H1 (cell line): ENCODE data around the gene AOPEP. TPM values are rescaled to one million over a fixed set of nuclear protein-coding genes. Genes with fewer than 3 reads are reported as not detected.
A peak's percentile ranks its signal among the peaks of the same experiment; 100 is the strongest.

Experiments used
- CTCF ChIA-PET: fragments of 300-600 bp; sonication (Branson Sonifier 250); formaldehyde crosslinking; loops from one replicate; lab custom pipeline; 2021; ENCODE audit not compliant: partially characterized antibody; lab: Charles Lee
- POLR2A ChIA-PET: fragments of 300-600 bp; sonication (Branson Sonifier 250); formaldehyde crosslinking; loops from one replicate; lab custom pipeline; 2021; ENCODE audit warnings: inconsistent platforms; ENCODE audit not compliant: partially characterized antibody; lab: Charles Lee
- DNase-seq, 2 experiments: peaks; one replicate each; pipeline versions ENCODE4 v3.0.0 to v3.0.0-alpha.2; 2010 to 2022; ENCODE audit warnings: low spot score in 2 of 2, low read depth in 1 of 2, mixed read lengths in 1 of 2
- FAIRE-seq: peaks from 2 replicates; lab custom pipeline; 2011; peaks lifted over from hg19 to GRCh38; lab: Jason Lieb, UNC
- H2AFZ ChIP-seq: 2 replicates; pipeline ENCODE4 v1.8.1; 2012; ENCODE audit warnings: low read length, inconsistent platforms
- H2AK5ac ChIP-seq: 2 replicates; pipeline ENCODE4 v1.6.1; 2013; ENCODE audit warnings: low read depth, low read length
- H2BK120ac ChIP-seq: replicated peaks from 2 replicates; pipeline ENCODE3; 2013; ENCODE audit warnings: low read depth, low read length, inconsistent platforms
- H2BK12ac ChIP-seq: 2 replicates; pipeline ENCODE4 v1.6.1; 2013; ENCODE audit warnings: low read depth, low read length
- H2BK15ac ChIP-seq: 2 replicates; pipeline ENCODE4 v1.6.1; 2013; ENCODE audit warnings: low read length
- H2BK20ac ChIP-seq: 2 replicates; pipeline ENCODE4 v1.6.1; 2013; ENCODE audit warnings: low read length
- H2BK5ac ChIP-seq: 2 replicates; pipeline ENCODE4 v1.6.1; 2013; ENCODE audit warnings: low read depth, low read length
- H3K14ac ChIP-seq: 2 replicates; pipeline ENCODE4 v1.6.1; 2013; ENCODE audit warnings: inconsistent platforms; ENCODE audit not compliant: insufficient read length
- H3K18ac ChIP-seq: 2 replicates; pipeline ENCODE4 v1.6.1; 2013; ENCODE audit warnings: low read length; ENCODE audit errors: extremely low read depth
- H3K23ac ChIP-seq: 2 replicates; pipeline ENCODE4 v1.6.1; 2013; ENCODE audit warnings: inconsistent platforms; ENCODE audit not compliant: insufficient read length
- H3K23me2 ChIP-seq: 2 replicates; pipeline ENCODE4 v1.6.1; 2013; ENCODE audit warnings: low read depth, low read length
- H3K27ac ChIP-seq: 2 replicates; pipeline ENCODE4 v1.6.1; 2011; ENCODE audit warnings: low read depth, low read length, inconsistent platforms
- H3K27me3 ChIP-seq, 4 experiments: replicated peaks in 1 of 4; 1 replicate in 1 of 4; 2 replicates in 3 of 4; pipeline versions ENCODE4 v1.6.1 to v1.8.1; 2011 to 2013; ENCODE audit warnings: low read length in 3 of 4, mild to moderate bottlenecking in 3 of 4, inconsistent platforms in 2 of 4, mixed read lengths in 2 of 4, moderate library complexity in 1 of 4; ENCODE audit not compliant: control insufficient read depth in 3 of 4, insufficient read depth in 3 of 4; ENCODE audit errors: extremely low read depth in 1 of 4
- H3K36me3 ChIP-seq, 4 experiments: 2 replicates each; pipeline versions ENCODE4 v1.6.1 to v1.8.1; 2011 to 2013; ENCODE audit warnings: mild to moderate bottlenecking in 4 of 4, low read length in 3 of 4, moderate library complexity in 2 of 4, control low read depth in 1 of 4, inconsistent platforms in 1 of 4; ENCODE audit not compliant: insufficient read depth in 4 of 4, control insufficient read depth in 2 of 4
- H3K4ac ChIP-seq: replicated peaks from 2 replicates; pipeline ENCODE3; 2013; ENCODE audit warnings: low read length, low read depth, mixed read lengths, inconsistent platforms; ENCODE audit not compliant: insufficient read length
- H3K4me1 ChIP-seq, 4 experiments: replicated peaks in 1 of 4; 1 replicate in 1 of 4; 2 replicates in 3 of 4; pipeline versions ENCODE4 v1.6.1 to v1.8.1; 2011 to 2013; ENCODE audit warnings: low read length in 3 of 4, inconsistent platforms in 2 of 4, mixed read lengths in 1 of 4; ENCODE audit not compliant: insufficient read depth in 4 of 4, control insufficient read depth in 3 of 4
- H3K4me2 ChIP-seq, 2 experiments: 2 replicates each; pipeline versions ENCODE4 v1.6.1 to v1.8.1; 2011 to 2013; ENCODE audit warnings: low read depth in 2 of 2, low read length in 2 of 2, control low read depth in 1 of 2, inconsistent platforms in 1 of 2, mild to moderate bottlenecking in 1 of 2; ENCODE audit not compliant: insufficient read depth in 1 of 2
- H3K4me3 ChIP-seq, 4 experiments: fragments of 200-600, 300-600 bp in 1 of 4; sonication (generic), shearing (Covaris generic), sonication (Bioruptor Twin) in 1 of 4; 2 replicates each; pipeline versions ENCODE4 v1.5.1 to v1.8.1; 2011 to 2016; ENCODE audit warnings: low read length in 4 of 4, low read depth in 3 of 4, control low read depth in 2 of 4, inconsistent platforms in 2 of 4, mild to moderate bottlenecking in 2 of 4, mixed read lengths in 1 of 4, moderate library complexity in 1 of 4; ENCODE audit not compliant: insufficient read depth in 2 of 4; ENCODE audit errors: extremely low read depth in 1 of 4
- H3K56ac ChIP-seq: replicated peaks from 2 replicates; pipeline ENCODE3; 2013; ENCODE audit warnings: low read depth, mild to moderate bottlenecking, mixed read lengths, low read length, inconsistent platforms; ENCODE audit not compliant: insufficient read length
- H3K79me1 ChIP-seq: 2 replicates; pipeline ENCODE4 v1.6.1; 2013; ENCODE audit warnings: low read depth, low read length, control low read depth
- H3K79me2 ChIP-seq, 2 experiments: 2 replicates each; pipeline versions ENCODE4 v1.6.1 to v1.8.1; 2012 to 2013; ENCODE audit warnings: low read length in 2 of 2, mild to moderate bottlenecking in 2 of 2, inconsistent platforms in 1 of 2; ENCODE audit not compliant: insufficient read depth in 2 of 2, control insufficient read depth in 1 of 2
- H3K9ac ChIP-seq, 4 experiments: replicated peaks in 1 of 4; 1 replicate in 1 of 4; 2 replicates in 3 of 4; pipeline versions ENCODE4 v1.6.1 to v1.8.1; 2011 to 2013; ENCODE audit warnings: low read depth in 3 of 4, low read length in 3 of 4, control low read depth in 2 of 4, mild to moderate bottlenecking in 2 of 4, moderate library complexity in 2 of 4, inconsistent platforms in 1 of 4; ENCODE audit errors: extremely low read depth in 1 of 4
- H3K9me3 ChIP-seq, 2 experiments: 2 replicates each; pipeline versions ENCODE4 v1.6.1 to v1.8.1; 2012 to 2013; ENCODE audit warnings: mild to moderate bottlenecking in 2 of 2, moderate library complexity in 2 of 2, control low read depth in 1 of 2, inconsistent platforms in 1 of 2, low read depth in 1 of 2, low read length in 1 of 2, mixed read lengths in 1 of 2; ENCODE audit not compliant: insufficient read depth in 2 of 2
- H4K20me1 ChIP-seq, 2 experiments: replicated peaks in 1 of 2; 2 replicates each; pipeline versions ENCODE3 to v1.8.1; 2011 to 2013; ENCODE audit warnings: inconsistent platforms in 2 of 2, low read length in 2 of 2, mild to moderate bottlenecking in 1 of 2; ENCODE audit not compliant: insufficient read depth in 2 of 2, control insufficient read depth in 1 of 2
- H4K5ac ChIP-seq: 2 replicates; pipeline ENCODE4 v1.6.1; 2013; ENCODE audit warnings: low read length, low read depth, mixed read lengths, inconsistent platforms; ENCODE audit not compliant: insufficient read length
- H4K8ac ChIP-seq: 2 replicates; pipeline ENCODE4 v1.8.0; 2013; ENCODE audit warnings: mild to moderate bottlenecking, moderate library complexity, low read length, inconsistent platforms; ENCODE audit not compliant: insufficient read depth; ENCODE audit errors: extremely low read depth
- H4K91ac ChIP-seq: replicated peaks from 2 replicates; pipeline ENCODE3; 2013; ENCODE audit warnings: low read length, mixed read lengths, inconsistent platforms; ENCODE audit not compliant: insufficient read length
- CEBPB ChIP-seq: IDR thresholded peaks from 2 replicates; pipeline ENCODE4 v1.6.1; 2012; ENCODE audit warnings: low read depth, low read length
- RAD21 ChIP-seq, 2 experiments: IDR thresholded peaks in 1 of 2; conservative IDR thresholded peaks in 1 of 2; 2 replicates each; pipeline ENCODE4 v1.6.1; 2011; ENCODE audit warnings: low read depth in 2 of 2, low read length in 2 of 2, improper control_type of control experiment in 1 of 2, inconsistent platforms in 1 of 2, mild to moderate bottlenecking in 1 of 2, moderate library complexity in 1 of 2
- RNF2 ChIP-seq: fragments of 200-900, 300-1000 bp; sonication (generic); IDR thresholded peaks from 2 replicates; pipeline ENCODE4 v1.7.1; 2016; ENCODE audit warnings: borderline replicate concordance, low read depth, mild to moderate bottlenecking, antibody characterized with exemption, low read length; ENCODE audit not compliant: poor library complexity, severe bottlenecking; ENCODE audit errors: missing control alignments
- SIX5 ChIP-seq: IDR thresholded peaks from 2 replicates; pipeline ENCODE4 v1.6.1; 2011; ENCODE audit warnings: mild to moderate bottlenecking, low read depth, low read length
- TAF1 ChIP-seq: IDR thresholded peaks from 2 replicates; pipeline ENCODE4 v1.6.1; 2011; ENCODE audit warnings: mild to moderate bottlenecking, low read depth, low read length
- TAF7 ChIP-seq: optimal IDR thresholded peaks from 2 replicates; pipeline ENCODE3; 2011; ENCODE audit warnings: low read depth, mild to moderate bottlenecking, inconsistent platforms, low read length, moderate library complexity, borderline replicate concordance
- TEAD4 ChIP-seq: IDR thresholded peaks from 2 replicates; pipeline ENCODE4 v1.6.1; 2012; ENCODE audit warnings: low read depth, low read length, inconsistent platforms, mixed read lengths
- WGBS, 2 experiments: shearing (Covaris generic) in 1 of 2; methylation state at CpG; one replicate each; pipeline versions ENCODE4 v1.1.6 to v1.1.7; 2013 to 2015; ENCODE audit warnings: low lambda C conversion rate in 2 of 2, mixed read lengths in 2 of 2, inconsistent platforms in 1 of 2, low coverage in 1 of 2, missing lambda C conversion rate in 1 of 2; ENCODE audit not compliant: insufficient replicate concordance in 2 of 2, insufficient coverage in 1 of 2, insufficient read length in 1 of 2; ENCODE audit errors: extremely low coverage in 1 of 2, missing lambda C conversion rate in 1 of 2; 5-methylcytosine and 5-hydroxymethylcytosine counted together
- polyA plus RNA-seq, 7 experiments: library from polyadenylated mRNA; depleted of rRNA in 3 of 7; stranded (reverse) in 5 of 7; unstranded in 2 of 7; fragments of >200 nt in 5 of 7; fragments of 200-250 nt in 2 of 7; gene quantifications; 1 replicate in 5 of 7; 2 replicates in 1 of 7; 4 replicates in 1 of 7; pipeline versions ENCODE4 v1.2.1 to v1.2.3, GENCODE V29; 2011 to 2013; ENCODE audit warnings: missing spikeins in 2 of 7, mixed read lengths in 2 of 7
- total RNA-seq: library from RNA; stranded (reverse); fragmentation: NEBNext Ultra II Directional; extraction: Animal tissue kit (Norgen Biotek cat#: 25700); gene quantifications from 2 replicates; pipeline ENCODE4 v1.2.1, GENCODE V29; 2021
- TF ChIP-seq, protein P1 (sequence below), 3 experiments: IDR thresholded peaks; 1 replicate in 2 of 3; 2 replicates in 1 of 3; pipeline versions ENCODE4 v1.5.1 to v1.6.1; 2011; ENCODE audit warnings: low read length in 3 of 3, mild to moderate bottlenecking in 3 of 3, inconsistent platforms in 2 of 3, low read depth in 1 of 3, moderate library complexity in 1 of 3; ENCODE audit not compliant: insufficient read depth in 1 of 3; ENCODE audit errors: control extremely low read depth in 1 of 3

The AOPEP gene
- total and polyA plus RNA-seq, 2 of the 8 experiments (the other 6 are each of a cell fraction or from before 2014, with no cell fraction given) = 6.1 to 14.3 TPM

- WGBS, 2 experiments = 90% methylated on average over 20 of the region's 20 CpGs; no CpG with 5 or more reads in 1 of the 2 experiments
- Histone ChIP-seq H3K23me2 (peaks cover 2% of the 10 kb centered on the region; the same call in 1 of the 2 replicates), H3K4me1 (peaks cover 0 to 8% (median 2%) of the 10 kb centered on the region in 4 experiments; a peak in 5 of 7 replicates), H3K79me1 (no peaks in the 10 kb centered on the region), H3K23ac (no peak overlapping the region), H4K91ac (no peak overlapping the region), H3K36me3 (peaks cover 0 to 4% (median 0%) of the 10 kb centered on the region in 4 experiments; a peak in 1 of 8 replicates), H3K4me3 (no peak overlapping the region), H3K4ac (no peak overlapping the region), H3K18ac (no peak overlapping the region), H2BK120ac (no peak overlapping the region), H2BK5ac (peak overlapping the region; percentile 66; the same call in 1 of the 2 replicates), H3K14ac (no peak overlapping the region), H3K79me2 (no peaks in the 10 kb centered on the region), H3K27ac (no peak overlapping the region), H4K8ac (no peak overlapping the region), H4K5ac (no peak overlapping the region), H3K56ac (no peak overlapping the region), H2AFZ (no peak overlapping the region), H4K20me1 (no peaks in the 10 kb centered on the region), H2AK5ac (no peak overlapping the region), H3K9ac (no peak overlapping the region), H3K9me3 (no peaks in the 10 kb centered on the region), H3K4me2 (no peak overlapping the region), H2BK20ac (no peak overlapping the region), H3K27me3 (no peaks in the 10 kb centered on the region), H2BK15ac (no peak overlapping the region), H2BK12ac (no peak overlapping the region; the same call in 1 of the 2 replicates)
- FAIRE-seq = no peak
- DNase-seq = no peak
- ChIA-PET CTCF (interaction anchor here (1.3 to 13.8 kb wide), 11 partner anchors 8 to 423 kb away, joined by 3 to 209 read pairs (median 15); no protein-coding TSS in a partner anchor), POLR2A (no interaction called here)
- TF ChIP-seq RNF2 (no peak), SIX5 (no peak), TEAD4 (no peak), RAD21 (IDR thresholded peaks at IDR 0.05 in 1 of 2, conservative IDR thresholded peaks at IDR 0.05 in 1 of 2; ENCODE audit: low read depth in 2 of 2, low read length in 2 of 2) (no peak), TAF1 (no peak), CEBPB (no peak), TAF7 (no peak)
- TF ChIP-seq, protein P1, sequence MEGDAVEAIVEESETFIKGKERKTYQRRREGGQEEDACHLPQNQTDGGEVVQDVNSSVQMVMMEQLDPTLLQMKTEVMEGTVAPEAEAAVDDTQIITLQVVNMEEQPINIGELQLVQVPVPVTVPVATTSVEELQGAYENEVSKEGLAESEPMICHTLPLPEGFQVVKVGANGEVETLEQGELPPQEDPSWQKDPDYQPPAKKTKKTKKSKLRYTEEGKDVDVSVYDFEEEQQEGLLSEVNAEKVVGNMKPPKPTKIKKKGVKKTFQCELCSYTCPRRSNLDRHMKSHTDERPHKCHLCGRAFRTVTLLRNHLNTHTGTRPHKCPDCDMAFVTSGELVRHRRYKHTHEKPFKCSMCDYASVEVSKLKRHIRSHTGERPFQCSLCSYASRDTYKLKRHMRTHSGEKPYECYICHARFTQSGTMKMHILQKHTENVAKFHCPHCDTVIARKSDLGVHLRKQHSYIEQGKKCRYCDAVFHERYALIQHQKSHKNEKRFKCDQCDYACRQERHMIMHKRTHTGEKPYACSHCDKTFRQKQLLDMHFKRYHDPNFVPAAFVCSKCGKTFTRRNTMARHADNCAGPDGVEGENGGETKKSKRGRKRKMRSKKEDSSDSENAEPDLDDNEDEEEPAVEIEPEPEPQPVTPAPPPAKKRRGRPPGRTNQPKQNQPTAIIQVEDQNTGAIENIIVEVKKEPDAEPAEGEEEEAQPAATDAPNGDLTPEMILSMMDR (IDR thresholded peaks at IDR 0.05; ENCODE audit: control extremely low read depth in 1 of 3, insufficient read depth in 1 of 3, low read depth in 1 of 3, low read length in 3 of 3) = no peak
Observed at GRCh38 chr9:95103871-95104580, 377.5 kb downstream of the AOPEP start.
